ENCODE data around the gene STX10. TPM values are rescaled to one million over a fixed set of nuclear protein-coding genes. Genes with fewer than 3 reads are reported as not detected.

Gene STX10
- total RNA-seq, 1 donor from 2014 or later = 42.9 TPM

DNA sequence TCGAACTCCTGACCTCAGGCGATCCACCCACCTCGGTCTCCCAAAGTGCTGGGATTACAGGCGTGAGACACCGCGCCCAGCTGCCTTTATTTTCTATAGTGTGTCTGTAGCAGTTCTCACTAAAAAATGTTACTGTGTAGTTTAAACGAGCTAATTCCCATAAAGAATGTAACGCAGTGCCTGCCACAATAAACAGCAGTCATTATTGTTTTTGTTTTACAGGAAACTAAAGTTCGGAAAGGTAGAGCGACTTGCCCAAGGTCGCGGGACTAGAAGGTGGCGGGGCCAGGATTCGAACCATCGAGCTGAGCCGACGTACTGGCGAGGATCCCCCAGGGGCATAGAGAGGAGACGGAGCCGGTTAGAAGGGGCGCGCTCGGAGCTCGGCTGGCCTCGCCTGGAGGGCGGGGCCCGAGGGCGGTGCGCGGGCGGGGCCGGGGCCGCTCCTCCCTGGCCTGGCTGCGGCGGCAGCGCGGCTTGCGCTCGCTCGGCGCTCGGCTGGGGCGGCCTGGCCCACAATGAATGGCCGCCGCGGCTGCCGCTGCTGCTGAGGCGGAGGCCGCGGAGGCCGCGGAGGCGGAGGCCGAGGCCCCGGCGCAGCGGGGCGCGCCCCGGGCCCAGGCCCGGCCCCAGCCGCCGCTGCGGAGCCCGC, 32.3 kb downstream of the STX10 start, which contains the start of gene NACC1:
Gene NACC1, plus strand, starts transcription at position 493 of the 652 bp plus-strand sequence. CDS start 16,944 bp downstream, outside the sequence.
- no peak for DNase-seq (ENCODE audit: low spot score)
- Mint-ChIP-seq H3K9me3 (ENCODE audit: low read depth) (no peaks in the 10 kb centered on the region), H3K27me3 (ENCODE audit: low read depth) (no peaks in the 10 kb centered on the region), H3K27ac (ENCODE audit: unreplicated experiment) (peak within 1 kb of the TSS; percentile 96), H3K36me3 (ENCODE audit: low read depth) (peaks cover 1% of the 10 kb centered on the region), H3K4me1 (ENCODE audit: low read depth) (peaks cover 61% of the 10 kb centered on the region), H3K4me3 (ENCODE audit: unreplicated experiment) (peak within 1 kb of the TSS; percentile 93)
- TF ChIP-seq, protein P1, sequence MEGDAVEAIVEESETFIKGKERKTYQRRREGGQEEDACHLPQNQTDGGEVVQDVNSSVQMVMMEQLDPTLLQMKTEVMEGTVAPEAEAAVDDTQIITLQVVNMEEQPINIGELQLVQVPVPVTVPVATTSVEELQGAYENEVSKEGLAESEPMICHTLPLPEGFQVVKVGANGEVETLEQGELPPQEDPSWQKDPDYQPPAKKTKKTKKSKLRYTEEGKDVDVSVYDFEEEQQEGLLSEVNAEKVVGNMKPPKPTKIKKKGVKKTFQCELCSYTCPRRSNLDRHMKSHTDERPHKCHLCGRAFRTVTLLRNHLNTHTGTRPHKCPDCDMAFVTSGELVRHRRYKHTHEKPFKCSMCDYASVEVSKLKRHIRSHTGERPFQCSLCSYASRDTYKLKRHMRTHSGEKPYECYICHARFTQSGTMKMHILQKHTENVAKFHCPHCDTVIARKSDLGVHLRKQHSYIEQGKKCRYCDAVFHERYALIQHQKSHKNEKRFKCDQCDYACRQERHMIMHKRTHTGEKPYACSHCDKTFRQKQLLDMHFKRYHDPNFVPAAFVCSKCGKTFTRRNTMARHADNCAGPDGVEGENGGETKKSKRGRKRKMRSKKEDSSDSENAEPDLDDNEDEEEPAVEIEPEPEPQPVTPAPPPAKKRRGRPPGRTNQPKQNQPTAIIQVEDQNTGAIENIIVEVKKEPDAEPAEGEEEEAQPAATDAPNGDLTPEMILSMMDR (IDR thresholded peaks at IDR 0.05) = no peak

DNA sequence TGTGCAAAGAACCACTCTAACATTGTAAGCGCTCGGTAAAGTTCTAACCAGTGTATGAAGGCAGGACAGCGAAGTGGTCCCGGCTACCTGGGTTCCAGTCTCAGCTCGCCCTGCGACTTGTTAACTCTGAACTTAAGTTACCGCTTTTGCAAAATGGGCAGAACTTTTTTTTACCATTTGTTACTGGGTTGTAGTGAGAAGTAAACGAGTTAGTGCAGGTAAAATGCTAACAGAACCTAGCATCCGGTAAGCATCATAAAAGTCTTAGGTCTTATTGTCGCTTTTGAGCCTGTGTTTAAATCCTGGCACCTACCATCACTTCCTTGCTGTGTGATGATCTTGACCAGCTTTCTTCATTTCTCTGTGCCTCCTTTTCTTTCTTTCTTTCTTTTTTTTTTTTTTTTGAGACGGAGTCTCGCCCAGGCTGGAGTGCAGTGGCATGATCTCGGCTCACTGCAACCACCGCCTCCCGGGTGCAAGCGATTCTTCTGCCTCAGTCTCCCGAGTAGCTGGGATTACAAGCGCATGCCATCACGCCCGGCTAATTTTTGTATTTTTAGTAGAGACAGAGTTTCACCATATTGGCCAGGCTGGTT, 32.9 kb downstream of the STX10 start:
- H3K36me3 Mint-ChIP-seq (ENCODE audit: low read depth) = peaks cover 3% of the 10 kb centered on the region
- peak overlapping the region; percentile 93 for H3K4me3 Mint-ChIP-seq (ENCODE audit: unreplicated experiment)
- H3K27ac Mint-ChIP-seq (ENCODE audit: unreplicated experiment) = peak overlapping the region; percentile 96
- TF ChIP-seq, protein P1 (IDR thresholded peaks at IDR 0.05) = no peak
- DNase-seq (ENCODE audit: low spot score) = no peak
- no peaks in the 10 kb centered on the region for H3K27me3 Mint-ChIP-seq (ENCODE audit: low read depth)
- no peaks in the 10 kb centered on the region for H3K9me3 Mint-ChIP-seq (ENCODE audit: low read depth)
- H3K4me1 Mint-ChIP-seq (ENCODE audit: low read depth) = peaks cover 57% of the 10 kb centered on the region

DNA sequence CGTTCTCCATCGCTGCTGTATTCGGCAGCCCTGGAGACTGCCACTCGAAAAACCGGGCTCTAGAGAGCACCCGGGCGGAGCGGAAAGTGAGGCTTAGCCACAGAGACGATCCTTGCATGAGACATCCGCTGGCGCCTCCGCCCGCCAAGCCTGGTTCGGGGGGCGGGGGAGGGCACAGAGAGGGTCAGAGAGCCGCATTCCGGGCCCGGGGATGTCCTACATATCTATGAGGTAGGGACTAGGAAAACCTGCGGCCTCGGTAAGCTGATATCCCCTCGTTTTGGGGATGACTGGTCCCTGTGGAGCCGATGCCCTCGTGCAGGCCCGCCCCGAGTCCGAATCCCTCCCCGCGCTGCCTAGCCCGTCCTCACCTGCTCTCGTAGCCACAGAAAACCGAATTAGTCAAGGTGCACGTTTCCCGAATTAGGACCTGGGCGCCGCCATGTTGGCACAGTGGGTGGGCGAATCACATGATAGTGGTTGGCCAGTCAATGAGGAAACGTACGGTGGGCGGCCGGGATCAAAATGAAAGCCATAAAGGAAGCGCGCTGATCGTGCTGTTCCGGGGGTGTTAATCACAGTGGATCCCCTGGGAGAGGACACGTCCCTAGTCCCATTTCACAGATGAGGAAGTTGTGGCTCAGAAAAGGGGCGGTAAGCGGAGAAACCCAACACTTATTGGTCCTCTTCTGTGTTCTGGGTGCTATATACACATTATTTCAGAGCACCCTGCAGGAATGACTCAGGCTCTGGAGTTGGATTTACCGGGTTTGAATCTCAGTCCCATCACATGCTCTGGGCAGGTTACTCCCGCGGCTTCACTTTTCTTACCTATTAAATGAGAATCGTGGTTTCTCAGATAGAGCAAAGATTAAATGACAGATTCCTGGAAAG, 33.6 kb downstream of the STX10 start, which contains the start of gene TRMT1:
Gene TRMT1, minus strand, starts transcription at position 459 of the 894 bp plus-strand sequence. Its CDS starts 341 bp downstream, at position 118.
- Mint-ChIP-seq H3K36me3 (ENCODE audit: low read depth) (peaks cover 3% of the 10 kb centered on the region), H3K9me3 (ENCODE audit: low read depth) (no peaks in the 10 kb centered on the region), H3K27me3 (ENCODE audit: low read depth) (no peaks in the 10 kb centered on the region), H3K4me3 (ENCODE audit: unreplicated experiment) (peak within 1 kb of the TSS; percentile 93), H3K27ac (ENCODE audit: unreplicated experiment) (peak within 1 kb of the TSS; percentile 96), H3K4me1 (ENCODE audit: low read depth) (peaks cover 50% of the 10 kb centered on the region)
- TF ChIP-seq, protein P1 (IDR thresholded peaks at IDR 0.05) = no peak
- no peak for DNase-seq (ENCODE audit: low spot score)

DNA sequence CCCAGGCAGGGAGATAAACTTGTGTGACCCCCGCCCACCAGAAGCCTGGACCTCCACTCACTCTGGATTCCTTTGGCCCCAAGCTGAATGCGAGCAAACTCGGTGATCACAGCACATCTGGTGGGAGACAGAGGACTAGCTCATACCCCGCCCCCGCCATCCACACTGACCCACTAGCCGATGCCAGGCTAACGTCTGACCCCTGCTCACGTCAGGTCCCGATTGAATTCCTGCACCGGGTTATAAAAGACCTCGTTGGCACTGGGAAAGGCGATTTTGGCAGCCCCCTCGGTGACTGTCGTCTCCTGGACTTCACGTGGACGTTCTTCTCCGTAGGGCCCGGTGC, 34.3 kb downstream of the STX10 start:
- Mint-ChIP-seq H3K4me1 (ENCODE audit: low read depth) (peaks cover 44% of the 10 kb centered on the region), H3K9me3 (ENCODE audit: low read depth) (no peaks in the 10 kb centered on the region), H3K36me3 (ENCODE audit: low read depth) (peaks cover 3% of the 10 kb centered on the region), H3K27ac (ENCODE audit: unreplicated experiment) (peak overlapping the region; percentile 96), H3K4me3 (ENCODE audit: unreplicated experiment) (peak overlapping the region; percentile 93), H3K27me3 (ENCODE audit: low read depth) (no peaks in the 10 kb centered on the region)
- TF ChIP-seq, protein P1 (IDR thresholded peaks at IDR 0.05) = no peak
- no peak for DNase-seq (ENCODE audit: low spot score)

DNA sequence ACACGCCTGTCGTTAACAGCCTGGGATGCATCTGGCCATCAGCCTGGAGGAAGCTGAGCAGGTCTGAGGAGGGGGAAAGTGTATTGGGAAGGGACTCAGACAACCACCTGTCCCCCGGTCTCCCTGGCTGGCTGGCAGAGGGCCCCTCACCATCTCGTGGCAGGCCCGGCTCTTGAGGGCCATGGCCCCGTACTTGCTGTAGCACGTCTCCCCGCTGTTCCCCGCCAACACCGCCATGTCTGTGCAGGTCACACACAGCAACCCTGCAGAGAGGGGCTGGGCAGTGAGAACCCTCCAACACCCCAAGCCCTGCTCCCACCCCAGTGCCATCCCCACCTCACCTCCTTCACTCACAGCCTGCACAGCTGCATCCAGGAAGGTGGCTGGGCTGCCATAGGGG, 37.6 kb downstream of the STX10 start:
- Mint-ChIP-seq H3K27me3 (ENCODE audit: low read depth) (no peaks in the 10 kb centered on the region), H3K27ac (ENCODE audit: unreplicated experiment) (no peak overlapping the region), H3K9me3 (ENCODE audit: low read depth) (no peaks in the 10 kb centered on the region), H3K36me3 (ENCODE audit: low read depth) (peaks cover 6% of the 10 kb centered on the region), H3K4me3 (ENCODE audit: unreplicated experiment) (no peak overlapping the region), H3K4me1 (ENCODE audit: low read depth) (peaks cover 22% of the 10 kb centered on the region)
- TF ChIP-seq, protein P1 (IDR thresholded peaks at IDR 0.05) = no peak
- DNase-seq (ENCODE audit: low spot score) = no peak

Measured in chondrocyte (in vitro differentiated cells).